Hematopoietic multipotent progenitor cell (in vitro differentiated cells): Measurements from ENCODE around the gene ATOH1. TPM values are rescaled to one million over a fixed set of nuclear protein-coding genes. Genes with fewer than 3 reads are reported as not detected.

Source experiments
- DNase-seq, 3 donors: peaks; one replicate each; pipeline ENCODE4 v3.0.0-alpha.2; 2011 to 2015; ENCODE audit warnings: low read depth in 2 of 3, low spot score in 2 of 3
- small RNA-seq: library from RNA; depleted of rRNA; stranded (forward); fragments of <200 nt; gene quantifications from one replicate; pipeline ENCODE3, GENCODE V24; 2012
- total RNA-seq: library from RNA; depleted of rRNA; stranded (reverse); fragments of >200 nt; gene quantifications from one replicate; pipeline ENCODE4 v1.2.3, GENCODE V29; 2012

The ATOH1 gene
- total RNA-seq, 1 donor: not detected

GRCh38 chr4:93834249-93835066, 5.9 kb downstream of the ATOH1 start:
- DNase-seq: peak in 2 of 3 donors; percentile 9 to 13

GRCh38 chr4:93835929-93836328, 7.4 kb downstream of the ATOH1 start:
- no peak for DNase-seq

- no peak for DNase-seq
Observed at GRCh38 chr4:93839704-93840103, 11.2 kb downstream of the ATOH1 start.

- DNase-seq: no peak
Observed at GRCh38 chr4:93841803-93842345, 13.3 kb downstream of the ATOH1 start.

GRCh38 chr4:93842601-93843252, 14.2 kb downstream of the ATOH1 start:
- no peak for DNase-seq

GRCh38 chr4:93843772-93844171, 15.2 kb downstream of the ATOH1 start:
- no peak for DNase-seq

GRCh38 chr4:93852680-93853079, 24.1 kb downstream of the ATOH1 start:
- no peak for DNase-seq

GRCh38 chr4:93855926-93856325, 27.4 kb downstream of the ATOH1 start:
- DNase-seq: no peak

GRCh38 chr4:93865650-93866049, 37.1 kb downstream of the ATOH1 start:
- DNase-seq: no peak

- DNase-seq: no peak
Observed at GRCh38 chr4:93867416-93868001, 39.0 kb downstream of the ATOH1 start.

GRCh38 chr4:93870876-93871458, 42.4 kb downstream of the ATOH1 start:
- no peak for DNase-seq

- no peak for DNase-seq
Observed at GRCh38 chr4:93876754-93877153, 48.2 kb downstream of the ATOH1 start.

- DNase-seq: no peak
Observed at GRCh38 chr4:93878566-93878965, 50.0 kb downstream of the ATOH1 start.

- no peak for DNase-seq
Observed at GRCh38 chr4:93879919-93880318, 51.4 kb downstream of the ATOH1 start.

Small RNAs within 50 kb of the gene (small RNA-seq; reads per million reads assigned to genes)
- gene RNA5SP164: not detected
